ENCODE results near the gene GFOD1.
A peak's percentile ranks its signal among the peaks of the same experiment; 100 is the strongest.
"Not testable (repeated sequence)": the region's sequence is repeated elsewhere in the genome, so short reads cannot be mapped to it uniquely, and the experiment has no call there.

The GFOD1 gene

DNA sequence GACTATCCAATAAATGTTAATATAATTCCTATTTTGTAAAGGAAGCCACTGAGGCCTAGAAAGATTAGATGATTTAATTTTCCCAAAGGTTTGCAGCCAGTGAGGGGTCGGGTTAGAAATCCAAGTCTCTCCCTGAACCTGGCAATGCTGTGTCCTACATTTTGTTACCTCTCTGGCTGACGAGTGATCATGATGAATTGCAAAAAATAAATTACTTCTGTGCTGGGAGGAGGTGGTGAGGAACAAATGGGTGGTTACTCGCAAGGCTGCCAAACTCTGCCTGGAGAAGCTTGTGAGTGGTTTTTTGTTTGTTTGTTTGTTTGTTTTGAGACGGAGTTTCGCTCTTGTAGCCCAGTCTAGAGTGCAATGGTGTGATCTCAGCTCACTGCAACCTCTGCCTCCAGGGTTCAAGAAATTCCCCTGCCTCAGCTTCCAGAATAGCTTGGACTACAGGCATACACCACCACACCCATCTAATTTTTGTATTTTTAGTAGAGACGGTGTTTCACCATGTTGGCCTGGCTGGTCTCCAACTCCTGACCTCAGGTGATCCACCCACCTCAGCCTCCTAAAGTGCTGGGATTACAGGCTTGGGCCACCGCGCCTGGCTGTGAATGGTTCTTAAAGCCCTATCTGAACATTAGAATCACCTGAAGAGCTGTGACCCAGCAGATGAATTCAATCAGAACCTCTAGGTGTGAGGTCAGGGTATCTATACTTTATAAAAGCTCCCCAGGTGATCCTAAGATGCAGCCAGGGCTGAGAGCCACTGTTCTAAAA lies 138.9 kb downstream of the GFOD1 start:
- no peak for DNase-seq

DNA sequence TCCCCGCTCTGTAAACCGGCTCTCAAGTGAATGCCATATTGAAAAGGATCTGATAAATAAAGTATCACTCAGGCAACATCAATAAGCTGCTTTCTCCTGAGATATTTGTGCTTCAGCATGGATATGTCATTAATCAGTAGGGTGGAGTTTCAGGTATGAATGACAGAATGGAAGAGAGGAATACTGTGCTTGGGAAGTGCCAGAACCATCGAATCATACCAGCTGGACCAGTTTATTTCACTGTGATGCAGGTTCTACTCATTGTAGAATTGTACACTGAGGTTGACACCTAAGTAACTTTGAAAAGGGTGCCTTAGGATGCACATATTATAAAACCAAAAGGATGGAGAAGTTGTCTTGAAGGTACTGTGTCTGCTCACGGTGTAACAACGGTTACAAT lies 141.2 kb downstream of the GFOD1 start:
- DNase-seq: no peak

DNA sequence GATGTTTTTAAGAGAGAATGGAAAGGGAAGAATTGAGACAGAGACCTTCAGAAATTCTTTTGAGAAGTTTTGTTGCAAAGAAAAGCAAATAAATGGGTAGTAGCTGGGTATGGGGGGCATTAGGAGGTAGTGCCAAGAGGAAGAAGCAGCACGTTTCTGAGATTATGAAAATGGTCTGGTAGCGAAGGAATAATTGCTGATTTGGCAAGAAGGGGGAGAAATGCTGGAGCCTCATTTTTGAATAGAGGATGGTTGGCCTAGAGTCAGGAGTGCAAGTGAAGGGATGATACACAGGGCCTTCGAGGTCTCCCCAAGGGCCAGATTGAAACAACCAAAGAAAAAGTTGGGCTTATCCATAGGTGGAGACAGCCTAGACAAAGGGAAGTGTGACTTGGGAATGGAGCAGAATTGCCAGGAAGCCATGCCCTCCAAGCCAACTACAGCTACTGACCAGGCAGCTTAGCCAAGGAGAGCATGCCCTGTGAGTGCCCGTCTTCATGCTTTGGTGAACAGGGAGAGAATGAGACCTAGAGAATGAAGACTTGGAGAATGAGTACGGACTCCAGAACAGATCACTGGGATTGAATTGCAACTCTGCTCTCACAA lies 144.9 kb downstream of the GFOD1 start:
- no peak for DNase-seq

GRCh38 chr6:13339863-13340630 lies 147.4 kb downstream of the GFOD1 start:
- no peak for DNase-seq

- no peak for DNase-seq
Measured at GRCh38 chr6:13338038-13338437, 149.4 kb downstream of the GFOD1 start.

DNA sequence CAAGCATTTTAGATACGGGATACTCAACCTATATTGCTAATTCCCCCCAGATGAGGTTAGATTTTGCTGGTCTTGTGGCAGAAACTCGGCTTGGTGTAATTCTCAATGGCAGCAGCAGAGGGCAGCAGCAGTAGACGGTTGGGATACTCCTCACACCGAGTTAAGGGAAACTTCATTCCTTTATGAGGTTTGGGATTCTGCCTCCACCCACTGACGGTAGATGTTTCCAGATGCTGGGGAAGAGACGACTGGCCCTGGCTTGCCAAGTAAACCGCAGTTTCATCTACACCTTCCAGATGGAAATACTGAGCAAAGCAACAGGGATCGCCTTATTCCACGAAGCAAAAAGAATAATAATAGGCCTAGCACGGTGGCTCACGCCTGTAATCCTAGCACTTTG lies 150.8 kb downstream of the GFOD1 start:
- peak; percentile 42 for DNase-seq

DNA sequence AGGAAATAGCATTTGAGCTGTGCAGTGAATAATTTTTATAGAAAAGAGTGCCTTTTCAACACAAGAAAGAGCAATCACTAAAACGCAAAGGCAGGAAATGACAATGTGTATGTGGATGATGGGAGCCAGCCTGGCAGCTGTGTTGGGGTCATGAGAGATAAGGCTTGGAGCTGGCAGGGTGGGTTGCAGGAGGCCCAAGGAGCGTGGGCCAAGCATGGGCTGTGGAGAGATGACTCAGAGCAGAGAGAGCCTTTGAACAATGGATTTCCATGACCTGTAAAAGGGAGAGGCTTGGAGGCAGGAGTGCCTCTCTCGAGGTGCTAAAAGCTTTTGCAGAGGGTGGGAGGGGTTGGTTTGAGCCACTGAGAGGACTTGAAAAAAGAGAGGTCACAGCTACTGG lies 152.4 kb downstream of the GFOD1 start:
- no peak for DNase-seq

- DNase-seq: no peak
Measured at GRCh38 chr6:13332349-13332706, 155.1 kb downstream of the GFOD1 start.

GRCh38 chr6:13331516-13332348 lies 155.7 kb downstream of the GFOD1 start:
- no peak for DNase-seq

DNA sequence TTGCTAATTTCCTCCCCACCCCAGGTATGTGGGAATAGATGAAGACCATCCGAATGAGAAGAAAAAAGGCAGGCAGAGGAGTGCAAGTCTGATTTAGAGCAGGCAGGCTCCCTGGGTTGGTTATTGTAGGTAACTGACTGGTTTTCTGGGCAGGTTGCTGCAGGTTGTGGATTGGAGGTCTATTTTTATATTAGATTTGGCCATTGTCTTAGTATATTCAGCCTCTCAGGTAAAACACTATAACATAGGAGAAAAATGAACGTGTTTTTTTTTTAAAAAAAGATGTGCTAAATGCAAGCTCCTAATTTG lies 158.6 kb downstream of the GFOD1 start:
- no peak for DNase-seq

DNA sequence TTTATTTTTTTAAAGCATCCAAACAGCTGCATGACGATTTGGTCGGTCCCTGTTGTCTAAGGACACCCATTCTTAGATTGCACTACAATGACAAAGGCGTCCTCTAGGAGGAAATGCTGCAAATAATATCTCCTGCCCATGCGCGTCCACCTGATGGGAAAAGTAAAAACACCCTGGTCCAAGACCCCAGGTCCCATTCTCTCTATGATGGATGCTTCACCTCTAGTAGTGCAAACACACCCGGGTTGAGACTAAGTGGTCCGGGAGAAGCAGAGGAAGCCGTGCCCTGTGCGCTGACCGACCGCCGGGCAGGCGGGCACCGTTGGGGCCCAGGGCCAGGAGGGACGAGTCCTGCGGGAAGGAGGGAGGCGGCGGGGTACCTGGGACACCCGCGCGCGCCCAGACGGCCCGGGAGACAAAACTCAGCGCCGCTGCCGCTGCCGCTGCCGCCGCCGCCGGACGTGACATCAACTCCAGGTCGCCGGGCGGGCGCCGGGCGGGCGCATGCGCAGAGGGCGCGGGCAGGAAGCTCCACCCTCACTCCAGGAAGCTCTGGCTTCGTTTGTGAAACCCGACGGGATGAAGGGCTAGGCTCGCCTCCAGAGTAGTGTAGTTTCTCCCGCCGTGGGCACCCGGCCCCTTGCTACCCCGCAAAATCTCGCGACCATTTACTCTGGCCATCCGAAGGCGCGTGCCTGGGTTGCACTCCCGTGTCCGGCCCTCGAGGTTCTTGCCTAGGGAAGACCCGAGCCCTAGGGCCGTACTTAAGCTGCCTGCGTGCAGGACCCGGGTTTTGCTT lies 159.1 kb downstream of the GFOD1 start, which contains the start of gene TBC1D7:
Gene TBC1D7 (minus strand): TSS at position 462 of the 799 bp plus-strand sequence. CDS start 1,639 bp downstream, outside the sequence.
- DNase-seq: peak; percentile 65

DNA sequence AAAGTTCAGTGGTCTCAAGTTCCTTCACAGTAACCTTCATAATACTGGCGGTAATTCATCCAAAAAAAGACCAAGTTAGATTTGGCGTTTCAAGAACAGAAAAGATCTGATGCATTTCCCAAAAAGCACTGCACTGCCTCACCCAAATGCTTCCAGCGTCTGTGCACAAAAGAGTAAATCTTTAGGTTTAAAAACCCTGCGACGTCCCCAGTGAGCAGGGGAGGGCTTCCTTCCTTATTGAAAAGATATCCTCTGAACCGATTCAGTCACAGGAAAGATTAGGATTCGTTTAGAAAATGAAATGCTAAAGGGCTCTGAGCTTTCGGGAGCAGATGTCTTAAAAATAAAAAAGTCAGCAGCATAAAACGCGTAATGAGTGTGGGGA lies 159.7 kb downstream of the GFOD1 start:
- DNase-seq: no peak

- DNase-seq: not testable (repeated sequence)
Measured at GRCh38 chr6:13326031-13326586, 161.3 kb downstream of the GFOD1 start.

DNA sequence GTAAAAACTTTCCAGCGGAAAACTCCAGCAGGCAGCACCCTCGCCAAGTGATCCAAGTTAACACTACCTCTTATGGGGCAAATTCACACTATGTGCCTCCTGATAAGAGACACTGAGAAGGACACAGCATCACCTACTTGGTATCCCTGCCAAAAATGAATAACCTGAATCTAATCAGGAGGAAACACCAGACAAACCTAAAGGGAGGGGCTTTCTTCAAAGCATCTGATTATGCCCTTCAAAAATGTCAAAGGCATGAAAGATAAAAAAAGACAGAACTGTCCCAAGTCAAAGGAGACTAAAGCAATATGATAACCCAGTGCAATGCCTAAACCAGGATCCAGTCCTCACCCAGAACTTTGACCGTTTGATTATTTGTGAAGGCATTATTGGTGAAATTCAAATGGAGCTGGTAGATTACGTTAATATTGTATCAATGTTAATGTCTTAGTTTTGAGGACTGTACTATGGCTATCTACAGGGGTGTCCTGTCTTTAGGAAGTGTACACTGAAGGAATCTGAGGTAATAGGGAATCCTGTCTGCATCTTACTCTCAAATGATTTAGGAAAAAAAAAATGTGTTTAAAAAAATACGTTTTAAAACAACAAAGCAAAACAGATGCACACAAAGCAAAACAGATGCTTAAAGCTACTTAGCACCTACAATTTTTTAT lies 167.4 kb downstream of the GFOD1 start:
- no peak for DNase-seq

- DNase-seq: no peak
Measured at GRCh38 chr6:13318821-13319220, 168.6 kb downstream of the GFOD1 start.

DNA sequence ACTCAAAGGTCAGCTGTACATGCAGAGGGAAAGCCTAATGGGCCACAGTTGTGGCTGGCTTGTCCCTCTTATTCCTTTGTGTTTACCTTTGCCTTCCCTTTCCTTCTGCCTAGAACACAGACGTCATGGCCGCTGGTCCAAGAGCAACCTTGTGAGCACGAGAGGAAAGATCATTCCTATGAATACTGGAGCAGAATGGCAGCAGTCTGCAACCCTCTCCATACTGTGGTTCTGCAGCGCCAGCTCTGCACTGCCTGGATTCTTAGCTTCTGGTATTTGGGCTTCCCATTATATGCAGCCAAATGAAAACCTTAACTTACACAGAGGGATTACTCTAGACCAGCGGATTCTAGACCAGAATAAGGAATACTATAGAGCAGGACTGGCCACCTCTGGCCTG lies 171.5 kb downstream of the GFOD1 start:
- DNase-seq: no peak

DNA sequence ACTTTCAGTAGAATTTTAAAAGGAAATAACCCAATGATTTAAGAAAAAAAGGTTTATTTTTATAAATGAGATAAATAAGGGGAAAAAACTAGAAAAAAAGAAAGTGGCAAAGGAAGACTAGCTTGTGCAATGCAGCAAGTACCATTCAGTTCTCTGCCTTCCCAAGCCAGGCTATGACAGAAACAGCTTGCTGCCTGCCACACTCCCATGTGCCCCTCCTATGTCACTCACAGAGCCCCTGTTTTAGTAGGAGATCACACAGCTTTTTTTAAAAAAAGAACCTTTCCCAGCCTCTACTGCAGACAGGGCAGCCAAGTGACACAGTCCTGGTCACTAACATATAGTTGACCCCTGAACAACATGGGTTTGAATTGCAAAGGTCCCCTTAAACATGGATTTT lies 172.6 kb downstream of the GFOD1 start:
- DNase-seq: no peak

DNA sequence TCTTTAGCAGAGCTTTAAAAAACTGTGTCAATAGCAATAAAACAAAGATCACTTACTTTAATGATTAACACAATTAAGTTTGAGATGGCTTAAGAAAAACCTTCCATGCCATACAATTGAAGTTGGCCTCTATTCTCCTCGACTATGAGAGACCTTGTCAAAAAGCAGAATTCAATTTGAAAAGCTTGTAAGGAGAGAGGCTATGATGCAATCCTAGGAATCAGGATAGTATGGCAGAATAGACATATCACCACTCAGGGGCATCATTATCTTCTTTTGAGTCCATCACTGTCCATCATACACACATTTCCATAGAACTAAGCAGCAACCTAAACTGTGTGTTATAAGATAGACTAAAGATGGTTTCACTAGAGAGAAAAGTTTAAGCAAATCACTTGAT lies 176.2 kb downstream of the GFOD1 start:
- no peak for DNase-seq

DNA sequence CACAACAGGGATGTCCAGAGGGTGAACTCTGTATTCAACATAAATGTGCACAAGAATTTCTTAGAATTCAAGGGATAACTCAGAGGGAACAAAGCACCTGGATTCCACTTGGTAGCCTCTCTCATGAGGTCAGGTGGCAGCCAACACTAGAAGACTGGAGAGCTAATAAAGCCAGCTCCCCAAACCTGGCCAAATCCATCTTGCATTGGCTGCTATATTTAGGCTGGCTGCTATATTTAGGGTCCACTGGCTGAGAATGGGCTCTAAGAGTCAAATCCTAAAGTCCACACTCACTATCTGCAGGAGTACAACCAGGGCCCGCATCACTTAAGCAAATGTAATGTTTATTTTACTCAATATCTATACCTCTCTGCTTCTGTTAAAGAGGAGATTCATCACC lies 179.1 kb downstream of the GFOD1 start:
- no peak for DNase-seq
